Measurements from ENCODE around the gene MFAP4.

DNA sequence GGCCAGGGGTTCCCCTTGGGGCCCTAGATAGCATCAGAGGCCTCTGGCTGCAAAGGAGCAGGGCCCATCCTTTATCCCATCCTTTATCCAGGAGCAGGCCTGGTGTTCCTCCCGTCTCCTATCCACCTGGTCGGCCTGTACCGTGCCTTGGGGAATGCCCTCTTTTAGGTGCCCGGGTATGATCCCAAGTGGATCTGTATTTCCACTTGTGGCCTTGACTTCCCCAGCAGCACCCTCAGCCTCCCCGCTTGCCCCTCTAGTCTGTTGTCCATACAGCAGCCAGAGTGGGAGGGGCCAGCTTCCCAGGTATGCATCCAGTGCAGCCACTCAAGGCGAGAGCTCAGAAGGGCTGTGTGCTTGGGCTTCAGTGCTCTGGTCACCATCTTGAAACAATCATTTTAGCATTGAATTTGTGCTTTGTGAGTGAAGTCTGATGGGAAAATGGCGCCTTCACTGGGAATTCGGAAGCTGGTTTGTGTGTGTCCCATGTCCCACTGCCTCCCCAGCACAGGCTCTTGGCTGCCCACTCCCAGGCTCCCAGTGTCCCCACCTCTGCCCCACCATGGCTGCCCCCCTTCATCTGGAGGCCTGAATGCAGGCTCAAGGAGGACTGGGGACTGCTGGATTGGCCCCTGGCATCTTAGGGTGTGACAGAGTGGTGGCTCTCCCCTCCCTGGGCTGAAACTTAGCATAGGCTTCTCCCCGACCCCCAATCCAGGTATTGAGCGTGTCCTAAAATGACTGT lies 20.8 kb upstream of the MFAP4 start:
- TF ChIP-seq, protein P1, sequence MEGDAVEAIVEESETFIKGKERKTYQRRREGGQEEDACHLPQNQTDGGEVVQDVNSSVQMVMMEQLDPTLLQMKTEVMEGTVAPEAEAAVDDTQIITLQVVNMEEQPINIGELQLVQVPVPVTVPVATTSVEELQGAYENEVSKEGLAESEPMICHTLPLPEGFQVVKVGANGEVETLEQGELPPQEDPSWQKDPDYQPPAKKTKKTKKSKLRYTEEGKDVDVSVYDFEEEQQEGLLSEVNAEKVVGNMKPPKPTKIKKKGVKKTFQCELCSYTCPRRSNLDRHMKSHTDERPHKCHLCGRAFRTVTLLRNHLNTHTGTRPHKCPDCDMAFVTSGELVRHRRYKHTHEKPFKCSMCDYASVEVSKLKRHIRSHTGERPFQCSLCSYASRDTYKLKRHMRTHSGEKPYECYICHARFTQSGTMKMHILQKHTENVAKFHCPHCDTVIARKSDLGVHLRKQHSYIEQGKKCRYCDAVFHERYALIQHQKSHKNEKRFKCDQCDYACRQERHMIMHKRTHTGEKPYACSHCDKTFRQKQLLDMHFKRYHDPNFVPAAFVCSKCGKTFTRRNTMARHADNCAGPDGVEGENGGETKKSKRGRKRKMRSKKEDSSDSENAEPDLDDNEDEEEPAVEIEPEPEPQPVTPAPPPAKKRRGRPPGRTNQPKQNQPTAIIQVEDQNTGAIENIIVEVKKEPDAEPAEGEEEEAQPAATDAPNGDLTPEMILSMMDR (IDR thresholded peaks at IDR 0.05): no peak
- TF ChIP-seq POLR2A (IDR thresholded peaks at IDR 0.05): no peak
